Sigmoid colon (tissue), 7 donors: ENCODE data around the gene MRPL33. TPM values are rescaled to one million over a fixed set of nuclear protein-coding genes. Genes with fewer than 3 reads are reported as not detected.
A peak's percentile ranks its signal among the peaks of the same experiment; 100 is the strongest.

ENCODE experiments used
- DNase-seq: peaks from one replicate; pipeline ENCODE4 v3.0.0-alpha.2; 2019
- H3K27ac ChIP-seq, 4 donors: fragments of 200-600 bp; sonication (generic); one replicate each; pipeline ENCODE4 v1.5.1; 2016 to 2019; ENCODE audit warnings: mild to moderate bottlenecking in 1 of 4
- H3K27me3 ChIP-seq, 3 donors: fragments of 200-600 bp; sonication (generic); one replicate each; pipeline ENCODE4 v1.5.1; 2019; ENCODE audit warnings: mild to moderate bottlenecking in 1 of 3
- H3K36me3 ChIP-seq, 4 donors: fragments of 200-600 bp; sonication (generic); one replicate each; pipeline ENCODE4 v1.5.1; 2016 to 2019
- H3K4me1 ChIP-seq, 4 donors: fragments of 200-600 bp; sonication (generic); one replicate each; pipeline ENCODE4 v1.5.1; 2017 to 2019
- H3K4me3 ChIP-seq, 4 donors: fragments of 200-600 bp; sonication (generic); one replicate each; pipeline ENCODE4 v1.5.1; 2017 to 2019; ENCODE audit warnings: mild to moderate bottlenecking in 2 of 4, moderate library complexity in 1 of 4
- H3K9me3 ChIP-seq, 4 donors: fragments of 200-600 bp in 3 of 4; sonication (generic) in 3 of 4; one replicate each; pipeline versions ENCODE4 v1.5.1 to v1.6.1; 2013 to 2019
- CTCF ChIP-seq, 4 experiments: fragments of 450-650 bp in 3 of 4; fragments of 200-600 bp in 1 of 4; IDR thresholded peaks; one replicate each; pipeline ENCODE4 v1.5.1; 2016 to 2019; ENCODE audit warnings: antibody characterized with exemption in 4 of 4, mild to moderate bottlenecking in 3 of 4, moderate library complexity in 2 of 4
- EP300 ChIP-seq, 4 donors: sonication (generic); formaldehyde crosslinking; IDR thresholded peaks; one replicate each; pipeline ENCODE4 v1.6.1; 2017; ENCODE audit warnings: antibody characterized with exemption in 4 of 4
- POLR2A ChIP-seq, 2 donors: fragments of 450-650 bp; IDR thresholded peaks; one replicate each; pipeline ENCODE4 v1.6.1; 2016; ENCODE audit warnings: antibody characterized with exemption in 2 of 2, mild to moderate bottlenecking in 2 of 2, moderate library complexity in 2 of 2
- POLR2AphosphoS5 ChIP-seq, 4 donors: sonication (generic); formaldehyde crosslinking; IDR thresholded peaks; one replicate each; pipeline ENCODE4 v1.6.1; 2017; ENCODE audit warnings: antibody characterized with exemption in 4 of 4
- WGBS, 2 donors: extraction: QIAGEN DNeasy Blood & Tissue Kit; methylation state at CpG; one replicate each; pipeline ENCODE4 v1.1.7; 2013; 5-methylcytosine and 5-hydroxymethylcytosine counted together
- intact Hi-C: fragments of 100-400 bp; cut with DNase I; formaldehyde crosslinking; loops from one replicate; pipeline ENCODE4 v1.15.1; 2023
- polyA plus RNA-seq, 3 donors: library from polyadenylated mRNA; stranded (reverse); fragments of 200-250 nt; gene quantifications; one replicate each; pipeline ENCODE4 v1.2.3, GENCODE V29; 2013
- total RNA-seq, 4 donors: library from RNA; depleted of rRNA; stranded (reverse); fragments of >200 nt; gene quantifications; one replicate each; pipeline ENCODE4 v1.1.0, GENCODE V29; 2016
- donor health status: healthy with polysubstance abuse.
- donor health status: Bipolar disorder and iron deficiency.
- donor health status: healthy.

MRPL33 gene
- total and polyA plus RNA-seq, 7 donors = 110 to 324 (median 193) TPM

GRCh38 chr2:27766287-27766661 lies 5.2 kb upstream of the MRPL33 start:
- DNase-seq = no peak
- peaks cover 0 to 14% (median 10%) of the 10 kb centered on the region in 4 donors for H3K4me1 ChIP-seq
- no peaks in the 10 kb centered on the region for H3K36me3 ChIP-seq
- intact Hi-C loops = no loop called here
- WGBS, 2 donors = 14 to 73% methylated on average over 2 of the region's 2 CpGs
- no peak for TF ChIP-seq EP300 (IDR thresholded peaks at IDR 0.05)
- TF ChIP-seq CTCF (IDR thresholded peaks at IDR 0.05) = no peak
- TF ChIP-seq POLR2AphosphoS5 (IDR thresholded peaks at IDR 0.05) = no peak
- TF ChIP-seq POLR2A (IDR thresholded peaks at IDR 0.05) = no peak
- H3K4me3 ChIP-seq = peak overlapping the region in 3 of 4 donors; percentile 25 to 41 (median 28)
- H3K27me3 ChIP-seq = no peaks in the 10 kb centered on the region
- no peak overlapping the region for H3K27ac ChIP-seq
- no peaks in the 10 kb centered on the region for H3K9me3 ChIP-seq

- TF ChIP-seq POLR2AphosphoS5 (IDR thresholded peaks at IDR 0.05) (no peak), POLR2A (IDR thresholded peaks at IDR 0.05) (no peak), EP300 (IDR thresholded peaks at IDR 0.05) (no peak), CTCF (IDR thresholded peaks at IDR 0.05) (no peak)
- no peaks in the 10 kb centered on the region for H3K27me3 ChIP-seq
- peak overlapping the region; percentile 84 to 96 (median 94) for H3K27ac ChIP-seq
- intact Hi-C loops = loop anchor here (2.0 to 10.0 kb wide), 4 partner anchors 120 to 620 kb away; partner anchors contain the start of genes BABAM2 and RBKS
- H3K36me3 ChIP-seq = peaks cover 0 to 11% (median 0%) of the 10 kb centered on the region in 4 donors
- peaks cover 0 to 47% (median 40%) of the 10 kb centered on the region in 4 donors for H3K4me1 ChIP-seq
- H3K4me3 ChIP-seq = peak overlapping the region; percentile 58 to 91 (median 73)
- no peak for DNase-seq
- no peaks in the 10 kb centered on the region for H3K9me3 ChIP-seq
- WGBS, 2 donors = 4 to 11% methylated on average over 13 of the region's 13 CpGs
Measured at GRCh38 chr2:27771202-27771547, 344 bp upstream of the MRPL33 start.

DNA sequence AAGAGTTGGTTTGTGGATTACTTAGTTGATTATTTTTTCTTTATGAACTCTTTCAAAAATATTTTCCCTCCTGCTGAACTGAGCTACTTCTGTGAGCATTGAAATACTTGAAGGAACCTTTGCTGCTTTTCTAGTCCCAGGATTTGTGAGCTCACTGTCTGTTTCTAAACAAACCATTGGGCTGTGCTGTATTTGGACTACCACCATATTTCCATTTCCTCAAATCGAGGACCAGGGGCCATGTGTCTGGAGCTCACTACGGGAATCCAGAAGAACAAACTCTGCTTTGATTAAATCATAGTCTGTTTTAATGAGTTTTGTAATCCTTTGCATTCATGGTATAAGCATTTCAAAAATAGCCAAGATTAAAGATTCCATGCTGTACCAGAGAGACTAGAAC lies 1.3 kb downstream of the MRPL33 start:
- H3K4me1 ChIP-seq = peaks cover 0 to 63% (median 55%) of the 10 kb centered on the region in 4 donors
- H3K36me3 ChIP-seq = peaks cover 0 to 11% (median 0%) of the 10 kb centered on the region in 4 donors
- no peak for TF ChIP-seq EP300 (IDR thresholded peaks at IDR 0.05)
- TF ChIP-seq POLR2AphosphoS5 (IDR thresholded peaks at IDR 0.05) = no peak
- TF ChIP-seq CTCF (IDR thresholded peaks at IDR 0.05) = no peak
- TF ChIP-seq POLR2A (IDR thresholded peaks at IDR 0.05) = no peak
- WGBS, 2 donors = 17 to 26% methylated on average over 2 of the region's 2 CpGs
- H3K27me3 ChIP-seq = no peaks in the 10 kb centered on the region
- no peaks in the 10 kb centered on the region for H3K9me3 ChIP-seq
- peak overlapping the region; percentile 84 to 96 (median 94) for H3K27ac ChIP-seq
- H3K4me3 ChIP-seq = peak overlapping the region; percentile 58 to 91 (median 73)
- intact Hi-C loops = loop anchor here (5.0 to 10.0 kb wide), 2 partner anchors 392 to 529 kb away; no protein-coding TSS in a partner anchor
- DNase-seq = no peak

DNA sequence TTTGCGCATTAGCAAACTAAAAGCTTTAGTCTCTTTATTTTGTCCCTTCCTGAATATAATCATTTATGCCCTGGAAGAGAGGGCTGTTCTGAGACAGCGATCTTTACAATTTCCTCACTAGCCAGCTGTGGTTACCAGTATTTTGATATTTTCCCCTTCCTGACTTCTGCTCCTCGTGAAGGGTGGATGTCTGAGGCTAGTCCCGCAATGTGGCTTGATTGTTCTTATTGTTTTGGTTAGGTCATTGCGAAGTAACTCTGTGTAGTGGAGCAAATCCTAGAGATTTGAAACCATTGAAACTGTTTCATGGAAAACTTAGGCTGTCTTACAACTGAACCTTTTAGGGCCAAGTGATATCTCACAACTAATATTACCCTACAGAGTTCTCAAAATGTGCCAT lies 2.4 kb downstream of the MRPL33 start:
- no peak for DNase-seq
- Histone ChIP-seq H3K4me3 (peak overlapping the region in 1 of 4 donors; percentile 70), H3K4me1 (peaks cover 0 to 71% (median 64%) of the 10 kb centered on the region in 4 donors), H3K36me3 (peaks cover 0 to 11% (median 0%) of the 10 kb centered on the region in 4 donors), H3K27ac (peak overlapping the region; percentile 69 to 96 (median 94)), H3K9me3 (no peaks in the 10 kb centered on the region), H3K27me3 (no peaks in the 10 kb centered on the region)
- WGBS, 2 donors = 82 to 91% methylated on average over 5 of the region's 5 CpGs
- TF ChIP-seq CTCF (IDR thresholded peaks at IDR 0.05) (no peak), POLR2AphosphoS5 (IDR thresholded peaks at IDR 0.05) (no peak), EP300 (IDR thresholded peaks at IDR 0.05) (no peak), POLR2A (IDR thresholded peaks at IDR 0.05) (no peak)
- intact Hi-C loops = loop anchor here (5.0 to 10.0 kb wide), 2 partner anchors 391 to 528 kb away; no protein-coding TSS in a partner anchor
